HG02588 (cell line): ENCODE measurements around the gene AGRP.
A peak's percentile ranks its signal among the peaks of the same experiment; 100 is the strongest.
"Not testable (repeated sequence)": the region's sequence is repeated elsewhere in the genome, so short reads cannot be mapped to it uniquely, and the experiment has no call there.

Source experiments
- ATAC-seq: cut with Tn5 transposase; IDR thresholded peaks from one replicate; pipeline ENCODE4 v1.9.1; 2021; ENCODE audit warnings: mild to moderate bottlenecking, moderate library complexity; ENCODE audit not compliant: unreplicated experiment

The AGRP gene

DNA sequence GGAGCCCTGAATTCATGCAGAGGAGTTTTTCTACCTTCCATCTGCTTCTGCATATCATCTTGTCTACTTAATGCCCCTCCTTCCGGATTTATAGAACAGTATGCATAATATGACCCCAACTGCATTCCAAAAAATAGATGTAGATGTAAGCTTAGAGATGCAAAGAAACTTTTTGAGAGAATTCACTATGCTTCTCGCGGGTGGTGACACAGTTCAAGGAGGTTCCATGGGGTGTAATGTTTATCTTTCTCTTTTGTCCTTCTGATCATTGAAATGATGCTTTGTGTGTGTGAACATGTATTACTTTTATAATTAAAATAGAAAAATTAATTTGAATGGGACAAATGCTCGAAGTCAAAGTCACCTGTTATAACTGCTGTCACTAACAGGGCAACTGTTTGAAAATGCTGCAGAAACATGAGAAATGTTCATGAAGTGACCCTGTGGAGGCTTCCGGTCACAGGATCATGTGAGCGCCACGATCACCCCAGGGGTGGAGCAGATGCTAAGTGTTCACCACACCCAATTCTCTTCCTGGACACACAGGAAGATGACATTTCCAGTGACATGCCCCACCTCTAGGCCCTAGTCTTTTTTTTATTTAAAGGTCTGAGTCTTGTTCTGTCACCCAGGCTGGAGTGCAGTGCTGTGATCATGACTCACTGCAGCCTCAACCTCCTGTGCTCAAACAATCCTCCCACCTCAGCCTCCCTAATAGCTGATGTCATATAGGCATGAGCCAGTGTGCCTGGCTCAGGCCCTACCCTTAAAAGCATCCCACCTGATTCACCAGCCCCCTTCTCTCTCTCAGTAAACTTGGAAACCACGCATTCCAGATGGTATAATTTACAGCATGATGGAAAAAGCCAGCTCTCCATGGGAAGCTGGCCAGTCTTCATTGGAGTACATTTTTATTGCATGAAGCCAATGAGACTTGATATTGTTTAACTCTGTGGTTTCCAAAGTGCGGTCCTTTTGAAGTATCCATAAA is 21.0 kb upstream of the AGRP start:
- no peak for ATAC-seq

DNA sequence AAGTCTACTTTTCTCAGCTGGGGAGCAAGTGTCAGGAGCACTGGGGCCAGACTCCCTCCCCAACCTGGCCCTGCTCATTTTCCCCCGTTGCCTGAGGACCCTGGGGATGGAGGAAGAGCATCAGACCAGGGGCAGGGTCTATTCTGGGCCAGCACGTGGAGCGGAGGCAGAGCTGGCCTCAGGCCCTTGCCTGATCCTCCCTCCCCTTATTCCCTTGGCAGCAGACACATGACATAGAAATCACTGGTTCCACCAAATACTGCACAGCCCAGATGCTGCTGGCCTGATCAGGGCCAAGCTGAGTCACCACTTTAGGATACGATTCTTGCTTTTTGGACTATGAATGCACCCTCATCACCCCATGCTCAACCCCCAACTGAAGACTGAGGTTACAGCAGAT is 15.8 kb upstream of the AGRP start:
- ATAC-seq, result no peak

DNA sequence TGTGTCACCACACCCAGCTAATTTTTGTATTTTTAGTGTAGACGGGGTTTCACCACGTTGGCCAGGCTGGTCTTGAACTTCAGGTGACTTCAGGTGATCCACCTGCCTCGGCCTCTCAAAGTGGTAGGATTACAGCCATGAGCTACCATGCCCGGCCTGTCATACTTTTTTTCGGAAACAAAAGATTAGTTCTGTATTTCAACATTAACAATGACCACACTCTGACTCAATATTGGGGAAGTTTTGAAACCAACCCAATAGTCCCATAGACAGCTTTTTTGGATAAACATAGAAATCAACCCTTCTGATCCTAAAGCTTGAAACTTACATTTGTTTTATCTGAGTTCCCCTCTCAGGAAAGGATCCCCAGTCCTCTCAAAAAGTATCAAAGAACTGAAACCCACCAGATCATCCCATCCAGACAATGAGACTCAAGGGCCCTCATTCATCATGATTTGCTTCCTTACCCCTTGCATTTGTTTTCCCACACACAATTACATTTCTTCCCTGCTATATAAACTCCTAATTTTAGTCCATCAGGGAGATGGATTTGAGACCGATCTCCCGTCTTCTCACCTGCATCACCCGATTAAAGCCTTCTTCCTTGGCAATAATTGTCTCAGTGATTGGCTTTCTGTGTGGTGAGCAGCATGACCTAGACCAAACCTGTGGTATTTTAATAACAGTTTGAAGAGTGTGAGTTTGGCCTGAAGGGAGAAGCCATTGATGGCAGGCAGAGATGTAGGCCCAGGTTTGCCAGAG is 7.2 kb upstream of the AGRP start:
- no peak for ATAC-seq

DNA sequence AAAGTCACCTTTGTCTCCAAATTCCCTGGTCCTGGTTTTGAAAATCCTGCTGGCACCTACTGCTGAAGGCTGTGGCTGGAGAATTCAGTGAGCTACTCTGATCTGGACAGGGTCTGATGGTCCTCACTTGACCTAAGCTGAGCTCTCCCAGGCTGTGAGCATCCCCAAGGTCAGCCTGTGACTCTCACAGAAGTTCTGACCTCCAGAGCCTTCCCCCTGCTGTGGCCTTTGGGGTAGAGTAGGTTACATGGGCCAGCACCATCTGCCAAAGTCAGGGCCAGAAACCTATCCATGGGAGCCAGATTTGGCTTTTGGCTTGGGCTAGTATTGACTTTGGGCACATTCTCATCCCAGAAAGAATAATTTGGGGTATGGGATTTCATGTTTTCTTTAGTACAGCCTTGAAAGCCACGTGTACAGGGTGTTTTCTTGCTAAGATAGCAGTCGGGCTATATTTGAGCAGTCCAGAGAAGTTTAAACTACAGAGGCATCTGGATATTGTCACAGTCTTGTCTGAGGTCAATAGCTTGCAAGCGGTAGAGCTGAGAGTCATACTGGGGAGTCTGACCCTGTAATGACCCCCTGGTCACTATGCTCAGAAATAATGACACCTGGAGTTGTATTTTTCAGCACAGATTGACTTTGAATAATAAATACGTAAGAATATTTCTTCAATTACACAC is 6.2 kb upstream of the AGRP start:
- ATAC-seq, result no peak

DNA sequence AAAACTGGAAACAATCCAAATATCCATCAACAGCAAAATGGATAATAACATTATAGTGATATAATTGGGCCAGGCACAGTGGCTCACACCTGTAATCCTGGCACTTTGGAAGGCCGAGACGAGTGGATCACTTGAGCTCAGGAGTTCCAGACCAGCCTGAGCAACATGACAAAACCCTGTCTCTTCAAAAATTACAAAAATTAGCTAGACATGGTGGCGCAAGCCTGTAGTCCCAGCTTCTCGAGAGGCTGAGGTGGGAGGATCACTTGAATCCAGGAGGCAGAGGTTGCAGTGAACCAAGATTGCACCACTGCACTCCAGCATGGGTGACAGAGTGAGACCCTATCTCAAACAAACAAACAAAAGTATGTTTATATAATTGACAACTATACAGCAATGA is 4.2 kb upstream of the AGRP start:
- not testable (repeated sequence) for ATAC-seq

DNA sequence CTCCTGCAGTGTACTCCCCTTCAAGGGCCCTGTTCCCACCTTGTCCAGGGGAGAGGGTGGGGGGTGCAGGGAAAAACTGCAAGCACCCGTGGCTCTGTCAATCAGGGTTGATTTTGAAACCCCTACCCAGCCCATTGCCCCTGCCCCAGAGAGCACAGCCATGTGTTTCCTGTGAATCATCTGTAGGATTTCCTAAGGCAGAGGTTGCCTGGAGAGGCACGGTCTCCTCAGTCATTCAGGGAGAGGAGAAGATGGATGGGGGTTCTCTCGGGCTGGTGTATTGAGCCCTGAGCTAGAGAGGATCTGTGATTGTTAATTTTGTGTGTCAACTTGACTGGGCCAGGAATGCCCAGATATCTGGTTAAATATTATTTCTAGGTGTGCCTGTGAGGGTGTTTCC is 3.5 kb upstream of the AGRP start:
- ATAC-seq, result no peak

DNA sequence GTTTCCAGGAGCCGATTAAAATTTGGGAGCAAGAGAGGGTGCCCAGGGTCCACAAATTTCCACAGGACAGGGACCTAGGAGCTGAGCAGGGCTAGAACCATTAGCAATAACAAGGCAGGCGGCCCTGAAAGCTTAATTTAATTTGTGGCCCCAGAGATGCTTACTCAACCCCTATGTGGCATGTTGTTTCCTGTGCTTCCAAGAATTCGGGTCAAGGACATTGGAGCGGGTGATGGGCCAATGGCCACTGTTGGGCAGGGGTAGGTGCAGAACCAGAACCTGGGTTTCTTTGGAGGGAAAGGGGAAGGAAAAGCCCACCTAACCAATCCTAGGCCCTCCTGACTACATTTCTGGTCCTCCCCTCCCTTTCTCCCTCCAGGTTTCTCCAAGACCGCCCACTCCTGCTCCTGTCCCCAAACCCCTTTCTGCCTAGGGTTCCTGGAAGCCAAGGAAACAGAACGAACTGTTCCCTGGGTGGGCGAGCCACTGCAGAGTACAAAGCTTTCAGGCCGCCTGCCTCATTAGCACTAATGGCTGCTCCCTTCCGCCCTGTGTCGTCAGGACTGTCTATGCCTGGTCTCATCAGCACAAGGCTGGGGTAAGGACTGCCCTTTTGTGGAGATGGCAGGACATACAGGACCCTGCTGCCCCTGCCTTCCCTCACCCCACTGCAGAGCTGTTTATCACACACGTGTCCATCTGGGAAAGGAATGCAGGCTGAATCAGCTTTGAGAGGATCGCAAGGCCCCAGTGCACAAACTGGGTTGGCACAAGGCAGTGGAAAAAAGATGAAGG is 581 bp upstream of the AGRP start:
- ATAC-seq, result no peak

DNA sequence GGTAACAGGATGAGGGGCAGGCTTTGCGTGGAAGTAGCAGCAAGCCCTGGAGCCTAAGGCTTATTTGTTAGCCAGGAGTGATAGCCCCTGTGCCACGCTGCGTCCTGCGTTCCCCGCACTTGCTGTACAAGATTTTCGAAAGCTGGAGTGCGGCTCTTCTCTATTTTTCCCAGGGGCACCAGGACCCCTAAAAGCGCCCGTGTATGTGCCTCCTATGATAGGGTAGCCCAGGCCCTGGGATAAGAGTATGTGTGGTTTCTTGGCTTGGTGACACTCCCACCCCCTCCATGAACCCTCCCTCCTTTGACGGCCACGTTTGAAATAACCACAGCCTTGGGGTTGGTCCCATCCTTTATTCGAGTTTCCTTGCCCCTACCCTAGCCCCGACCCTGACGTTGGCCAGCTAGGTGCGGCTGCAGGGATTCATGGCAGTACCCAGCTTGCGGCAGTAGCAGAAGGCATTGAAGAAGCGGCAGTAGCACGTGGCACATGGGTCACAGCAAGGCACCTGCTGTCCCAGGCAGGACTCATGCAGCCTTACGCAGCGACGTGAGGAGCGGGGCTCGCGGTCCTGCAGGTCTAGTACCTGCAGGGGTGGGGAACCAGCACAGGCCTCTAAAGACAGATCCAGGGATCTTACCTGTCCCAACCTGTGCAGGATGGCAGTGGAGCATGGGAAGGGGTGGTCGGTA is 968 bp downstream of the AGRP start:
- ATAC-seq, result no peak

DNA sequence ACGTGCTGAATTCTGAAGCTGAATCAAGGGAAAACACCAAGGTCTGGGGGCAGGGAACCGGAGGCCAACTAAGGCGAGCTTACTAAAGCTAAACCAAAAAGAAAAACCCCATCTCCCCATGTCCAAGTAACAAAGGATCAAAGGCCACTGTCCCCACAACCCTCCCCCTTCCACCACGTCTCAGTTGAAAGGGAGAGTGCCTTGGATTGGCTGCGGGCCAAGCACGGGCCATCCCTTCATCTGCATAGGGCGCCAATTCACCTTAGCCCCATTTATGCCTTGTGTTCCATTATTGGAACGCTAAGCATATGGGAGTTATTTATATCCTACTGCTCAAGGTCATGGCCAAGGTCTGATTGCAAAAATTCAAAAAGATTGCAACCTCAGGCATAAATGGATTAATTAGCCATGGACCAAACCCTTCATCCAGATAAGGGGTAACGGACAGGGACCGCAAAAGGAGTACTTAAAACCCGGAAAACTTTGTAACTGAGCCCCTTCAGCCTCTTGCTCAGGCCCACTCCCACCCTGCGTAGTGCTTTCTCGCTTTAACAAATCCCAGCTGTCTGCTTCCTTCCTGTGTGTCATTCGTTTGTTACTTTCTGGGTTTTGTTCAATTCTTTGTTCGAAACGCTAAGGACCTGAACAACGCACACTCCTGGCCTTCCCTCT is 1.6 kb downstream of the AGRP start:
- ATAC-seq, result peak; percentile 0

DNA sequence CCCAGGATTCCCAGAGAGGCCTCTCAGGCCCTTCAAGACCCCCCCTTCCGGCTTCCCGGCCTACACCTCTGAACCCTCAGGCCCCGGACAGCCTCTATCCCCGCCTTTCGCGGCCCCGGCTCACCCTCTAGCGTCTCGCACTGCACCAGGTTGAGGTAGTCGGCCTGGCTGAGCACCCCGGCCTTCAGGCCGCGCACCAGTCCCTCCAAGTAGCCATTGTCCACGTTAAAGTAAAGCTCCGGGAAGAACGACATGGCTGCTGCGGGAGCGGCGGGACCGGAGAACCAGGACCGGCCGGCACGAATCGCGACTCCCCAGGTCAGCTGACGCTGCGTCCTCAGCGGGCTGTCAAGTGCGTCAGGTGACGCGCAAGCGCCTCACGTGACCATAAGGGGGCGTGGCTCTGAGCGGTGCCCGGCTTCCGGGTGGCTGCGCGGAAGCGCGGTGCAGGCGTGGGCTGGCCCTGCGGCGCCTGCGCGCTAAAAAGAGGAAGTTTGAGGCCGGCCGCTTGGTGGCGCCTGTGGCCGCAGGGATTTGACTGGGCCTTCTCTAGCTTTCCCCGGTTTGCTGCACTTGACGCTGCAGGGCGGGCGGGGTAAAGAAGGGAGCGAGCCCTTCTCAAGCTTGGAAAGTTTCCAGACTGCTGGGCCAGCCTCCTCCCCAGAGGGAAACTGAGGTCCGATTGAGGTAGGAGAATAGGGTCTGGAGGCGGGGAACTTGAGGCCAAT is 2.4 kb downstream of the AGRP start, which contains the start of gene ATP6V0D1:
ATP6V0D1 (minus strand) TSS at position 325 of the 728 bp plus-strand sequence; CDS start at position 254, 71 bp downstream.
- peak; percentile 95 for ATAC-seq

DNA sequence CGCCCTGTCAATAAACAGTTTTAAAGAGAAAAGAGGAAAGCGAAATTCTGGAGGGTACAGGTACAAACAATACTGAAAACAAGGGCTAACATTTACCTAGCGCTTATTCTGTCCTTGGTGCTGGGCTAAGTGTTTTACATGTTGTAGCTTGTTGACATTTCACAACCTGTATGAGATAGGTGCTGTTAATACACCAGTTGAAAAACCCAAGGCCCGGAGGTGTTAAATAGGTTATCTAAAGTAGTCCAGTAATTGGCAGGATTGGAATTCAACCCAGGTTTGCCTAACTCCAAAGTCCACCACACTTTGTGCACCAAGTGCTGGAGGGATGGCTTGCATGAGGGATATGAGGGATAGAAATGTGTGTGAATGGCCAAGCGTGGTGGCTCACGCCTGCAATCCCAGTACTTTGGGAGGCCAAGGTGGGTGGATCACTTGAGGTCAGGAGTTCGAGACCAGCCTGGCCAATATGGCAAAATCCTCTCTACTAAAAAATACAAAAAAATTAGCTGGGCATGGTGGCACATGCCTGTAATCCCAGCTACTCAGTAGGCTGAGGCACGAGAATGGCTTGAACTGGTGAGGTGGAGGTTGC is 5.3 kb downstream of the AGRP start:
- ATAC-seq, result no peak

DNA sequence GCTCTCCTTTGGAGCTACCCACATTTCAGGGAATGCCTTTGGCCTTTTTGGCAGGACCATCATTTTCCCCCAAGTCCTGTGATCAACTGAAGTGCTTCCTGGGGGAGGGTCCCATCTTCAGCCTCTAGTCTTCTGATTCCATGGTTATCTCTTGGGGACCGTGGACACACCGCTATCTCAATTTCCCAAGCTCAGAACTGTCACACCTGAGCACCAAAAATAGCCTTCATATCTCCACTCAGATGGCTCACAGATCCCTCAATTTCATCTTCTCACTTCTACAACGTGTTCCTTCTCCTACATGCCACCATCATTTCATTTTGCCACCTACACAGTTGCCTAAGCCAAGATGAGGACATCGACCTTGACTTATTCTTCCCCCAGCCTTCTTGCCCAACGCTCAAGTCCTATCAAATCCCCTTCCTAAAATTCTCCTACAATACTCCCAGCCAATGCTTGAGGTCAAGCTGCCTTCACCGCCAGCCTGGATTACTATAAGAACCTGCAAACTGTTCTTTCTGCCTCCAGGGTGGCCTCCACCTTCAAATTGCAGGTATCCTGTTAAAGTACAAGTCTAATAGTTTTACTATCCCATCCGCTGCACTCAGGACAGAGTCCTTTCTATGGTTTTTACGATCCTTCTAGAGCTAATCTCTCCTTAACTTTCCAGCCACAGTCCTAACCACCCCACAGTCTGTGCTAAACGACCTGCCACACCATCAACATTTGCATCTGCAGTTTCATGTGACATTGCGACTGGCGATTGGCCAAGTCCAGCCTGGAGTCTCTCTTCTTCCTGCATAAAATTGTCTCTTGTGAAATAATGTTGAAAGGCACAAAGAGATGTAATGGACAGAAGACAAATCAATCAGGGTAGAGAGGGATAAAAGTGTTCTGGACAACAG is 8.5 kb downstream of the AGRP start:
- no peak for ATAC-seq

DNA sequence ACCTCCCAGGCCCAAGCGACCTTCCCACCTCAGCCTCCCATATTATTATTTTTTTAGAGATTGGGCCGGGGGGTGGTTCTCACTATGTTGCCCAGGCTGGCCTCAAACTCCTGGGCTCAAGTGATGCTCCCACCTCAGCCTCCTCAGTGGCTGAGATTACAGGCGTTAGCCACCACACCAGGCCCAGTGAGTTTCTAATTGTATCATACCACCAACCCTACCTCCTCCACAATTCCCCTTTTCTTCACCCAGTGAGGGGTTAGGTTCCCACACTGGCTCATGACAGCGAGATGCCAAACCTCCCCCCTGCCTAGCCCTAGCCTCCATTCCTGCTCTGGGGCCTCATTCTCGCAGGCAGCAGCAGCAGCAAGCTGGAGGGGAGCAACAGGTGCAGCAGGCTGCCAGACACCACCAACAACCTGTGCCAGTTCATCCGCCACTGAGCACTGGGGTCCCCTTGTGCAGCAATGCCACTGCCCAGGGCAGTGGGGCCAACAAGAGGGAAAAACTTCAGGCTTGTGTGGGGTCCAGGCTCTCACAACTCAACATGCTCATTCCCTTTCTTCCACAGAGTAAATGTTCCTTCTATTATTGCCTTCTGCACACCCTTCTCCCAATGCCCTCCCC is 11.5 kb downstream of the AGRP start:
- ATAC-seq, result no peak

DNA sequence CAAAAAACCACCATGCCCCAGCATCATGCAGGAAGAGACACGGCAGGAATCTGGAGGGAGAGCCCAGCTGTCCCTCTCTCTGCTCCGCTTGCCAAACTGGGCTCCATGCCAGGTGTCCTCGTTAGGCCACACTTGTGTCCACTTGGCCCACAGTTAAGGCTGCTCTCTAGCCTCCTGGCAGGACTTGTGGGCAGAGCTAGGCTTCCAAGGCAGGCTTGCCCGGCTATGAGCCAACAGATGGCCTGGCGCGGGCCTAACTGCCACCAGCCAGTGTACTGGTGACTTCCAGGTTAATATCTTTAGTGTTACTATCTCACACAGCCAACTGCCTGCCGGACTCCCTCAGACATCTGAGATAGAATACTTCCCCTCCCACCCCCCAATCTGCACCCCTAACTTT is 13.0 kb downstream of the AGRP start:
- no peak for ATAC-seq

DNA sequence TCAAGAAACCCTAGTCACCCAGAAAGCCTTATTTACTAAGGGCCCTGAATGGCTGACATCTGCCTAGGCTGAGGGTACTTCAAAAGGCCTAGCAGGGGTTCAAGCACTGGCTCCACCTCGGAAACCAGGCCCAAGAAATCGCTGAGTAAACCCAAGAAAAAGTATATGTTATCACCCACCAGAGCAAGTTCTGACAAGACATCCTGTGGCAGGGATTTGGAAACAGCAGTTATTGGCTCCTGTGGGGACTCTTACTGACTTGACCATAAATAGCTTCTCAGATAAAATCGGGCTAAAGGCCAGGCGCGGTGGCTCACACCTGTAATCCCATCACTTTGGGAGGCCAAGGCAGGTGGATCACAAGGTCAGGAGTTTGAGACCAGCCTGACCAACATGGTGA is 14.6 kb downstream of the AGRP start:
- ATAC-seq, result no peak

DNA sequence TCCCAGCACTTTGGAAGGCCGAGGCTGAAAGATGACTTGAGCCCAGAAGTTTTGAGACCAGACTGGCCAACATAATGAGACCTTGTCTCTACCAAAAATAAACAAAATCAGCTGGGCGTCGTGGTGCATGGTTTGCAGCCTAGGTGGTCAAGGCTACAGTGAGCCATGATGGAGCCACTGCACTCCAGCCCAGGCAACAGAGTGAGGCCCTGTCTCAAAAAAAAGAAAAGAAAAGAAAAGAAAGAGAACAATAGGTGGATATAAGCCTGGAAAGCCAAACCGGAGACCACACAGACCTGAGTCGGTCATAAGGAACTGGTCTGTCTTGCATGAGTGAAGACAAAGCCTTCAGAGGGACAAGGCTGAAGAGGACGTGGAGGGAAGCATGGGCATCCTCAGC is 16.8 kb downstream of the AGRP start:
- no peak for ATAC-seq

DNA sequence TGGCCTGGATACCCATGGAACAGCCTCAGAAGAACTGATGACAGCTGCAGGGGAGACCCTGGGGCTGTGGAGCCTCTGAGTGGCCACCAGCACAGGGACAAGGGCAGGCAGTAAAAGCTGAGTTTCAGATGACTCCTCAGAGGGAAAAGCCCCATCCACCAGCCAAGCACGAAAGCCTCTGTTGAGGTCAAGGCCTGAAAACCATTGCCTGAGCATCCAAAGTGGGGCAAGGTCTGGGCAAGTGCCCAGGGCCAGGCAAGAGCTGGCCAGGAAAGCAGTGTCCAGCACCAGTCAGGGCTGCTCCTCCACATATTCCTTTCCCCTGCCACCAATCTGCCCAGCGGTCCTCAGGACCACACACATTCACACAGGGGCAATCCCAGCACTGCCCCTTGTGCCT is 18.8 kb downstream of the AGRP start:
- ATAC-seq, result no peak
